Progenitor cell of endocrine pancreas (in vitro differentiated cells): Measurements from ENCODE around the gene RAB3C. TPM values are rescaled to one million over a fixed set of nuclear protein-coding genes. Genes with fewer than 3 reads are reported as not detected.
A peak's percentile ranks its signal among the peaks of the same experiment; 100 is the strongest.

Experiments used
- DNase-seq: peaks from one replicate; pipeline ENCODE4 v3.0.0; 2021; ENCODE audit warnings: low spot score; ENCODE audit not compliant: unreplicated experiment
- H3K27ac Mint-ChIP-seq: 2 replicates; pipeline ENCODE4 v1.8.0; 2021; ENCODE audit warnings: mild to moderate bottlenecking, moderate library complexity, mixed read lengths
- H3K27me3 Mint-ChIP-seq: 2 replicates; pipeline ENCODE4 v1.8.0; 2021; ENCODE audit warnings: mixed read lengths
- H3K36me3 Mint-ChIP-seq: 2 replicates; pipeline ENCODE4 v1.8.0; 2022; ENCODE audit warnings: mixed read lengths; ENCODE audit not compliant: insufficient read depth
- H3K4me1 Mint-ChIP-seq: 2 replicates; pipeline ENCODE4 v1.8.0; 2021; ENCODE audit warnings: low read depth, mixed read lengths
- H3K4me3 Mint-ChIP-seq: 2 replicates; pipeline ENCODE4 v1.8.0; 2021; ENCODE audit warnings: low read depth, mild to moderate bottlenecking, moderate library complexity, mixed read lengths
- H3K9me3 Mint-ChIP-seq: 2 replicates; pipeline ENCODE4 v1.8.0; 2021; ENCODE audit warnings: low read depth, mixed read lengths
- CTCF ChIP-seq: fragments of 200-600 bp; sonication (generic); IDR thresholded peaks from one replicate; pipeline ENCODE4 v1.5.0; 2021; ENCODE audit warnings: antibody characterized with exemption, mild to moderate bottlenecking; ENCODE audit not compliant: unreplicated experiment
- total RNA-seq: library from RNA; stranded (reverse); gene quantifications from 2 replicates; pipeline ENCODE4 v1.2.1, GENCODE V29; 2021

The RAB3C gene
- total RNA-seq, 1 donor from 2014 or later = 25.2 TPM

- no peak overlapping the region for H3K4me3 Mint-ChIP-seq
- H3K27me3 Mint-ChIP-seq = no peaks in the 10 kb centered on the region
- H3K27ac Mint-ChIP-seq = no peak overlapping the region
- no peak for TF ChIP-seq CTCF
- no peaks in the 10 kb centered on the region for H3K9me3 Mint-ChIP-seq
- peaks cover 19% of the 10 kb centered on the region for H3K4me1 Mint-ChIP-seq
- H3K36me3 Mint-ChIP-seq = no peaks in the 10 kb centered on the region
- no peak for DNase-seq
Observed at GRCh38 chr5:58857609-58858008, 274.7 kb downstream of the RAB3C start.

DNA sequence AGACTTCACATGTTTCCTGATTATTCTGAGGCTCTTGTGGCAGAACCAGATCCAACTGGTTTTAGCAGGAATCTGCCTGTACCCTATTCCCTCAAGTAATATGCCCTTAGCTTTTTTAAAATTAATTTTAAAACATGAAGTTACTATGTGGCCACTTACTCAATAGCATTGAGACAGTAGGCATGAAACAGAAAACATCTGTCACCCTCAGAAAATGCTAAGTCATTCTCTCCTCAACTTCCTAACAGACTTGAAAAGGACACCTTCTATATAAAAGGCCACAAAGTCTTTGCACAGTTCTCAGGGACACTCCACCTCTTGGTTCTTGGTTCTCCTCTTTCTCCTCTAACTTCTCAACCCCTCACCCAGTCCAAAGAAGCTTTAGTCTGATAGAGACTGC is 277.8 kb downstream of the RAB3C start:
- DNase-seq = no peak
- TF ChIP-seq CTCF = no peak
- H3K4me3 Mint-ChIP-seq = no peak overlapping the region
- no peaks in the 10 kb centered on the region for H3K36me3 Mint-ChIP-seq
- peaks cover 10% of the 10 kb centered on the region for H3K4me1 Mint-ChIP-seq
- no peaks in the 10 kb centered on the region for H3K9me3 Mint-ChIP-seq
- H3K27ac Mint-ChIP-seq = no peak overlapping the region
- H3K27me3 Mint-ChIP-seq = no peaks in the 10 kb centered on the region

DNA sequence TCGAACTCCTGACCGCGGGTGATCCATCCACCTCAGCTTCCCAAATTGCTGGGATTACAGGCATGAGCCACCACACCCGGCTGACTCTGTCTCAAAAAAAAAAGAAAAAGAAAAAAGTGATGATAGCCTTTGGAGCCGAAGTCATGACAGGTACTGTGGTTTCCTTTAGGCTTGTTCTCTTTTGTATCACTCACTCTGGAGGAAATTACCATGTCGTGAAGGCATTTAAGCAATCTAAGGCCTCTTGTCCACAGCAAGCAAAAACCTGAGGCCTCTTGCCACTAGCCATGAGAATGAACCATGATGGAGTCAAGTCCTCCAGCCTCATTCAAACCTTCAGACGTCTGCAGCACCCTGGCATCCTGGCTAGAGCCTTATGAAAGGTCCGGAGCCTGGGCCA is 286.1 kb downstream of the RAB3C start:
- DNase-seq = no peak
- Mint-ChIP-seq H3K4me1 (no peaks in the 10 kb centered on the region), H3K27ac (no peak overlapping the region), H3K4me3 (no peak overlapping the region), H3K27me3 (peaks cover 3% of the 10 kb centered on the region), H3K9me3 (no peaks in the 10 kb centered on the region), H3K36me3 (no peaks in the 10 kb centered on the region)
- no peak for TF ChIP-seq CTCF

- no peaks in the 10 kb centered on the region for H3K36me3 Mint-ChIP-seq
- H3K27me3 Mint-ChIP-seq = peaks cover 3% of the 10 kb centered on the region
- no peak overlapping the region for H3K27ac Mint-ChIP-seq
- H3K4me1 Mint-ChIP-seq = no peaks in the 10 kb centered on the region
- peak; percentile 80 for TF ChIP-seq CTCF
- H3K4me3 Mint-ChIP-seq = no peak overlapping the region
- no peak for DNase-seq
- no peaks in the 10 kb centered on the region for H3K9me3 Mint-ChIP-seq
Observed at GRCh38 chr5:58871648-58872242, 288.9 kb downstream of the RAB3C start.

DNA sequence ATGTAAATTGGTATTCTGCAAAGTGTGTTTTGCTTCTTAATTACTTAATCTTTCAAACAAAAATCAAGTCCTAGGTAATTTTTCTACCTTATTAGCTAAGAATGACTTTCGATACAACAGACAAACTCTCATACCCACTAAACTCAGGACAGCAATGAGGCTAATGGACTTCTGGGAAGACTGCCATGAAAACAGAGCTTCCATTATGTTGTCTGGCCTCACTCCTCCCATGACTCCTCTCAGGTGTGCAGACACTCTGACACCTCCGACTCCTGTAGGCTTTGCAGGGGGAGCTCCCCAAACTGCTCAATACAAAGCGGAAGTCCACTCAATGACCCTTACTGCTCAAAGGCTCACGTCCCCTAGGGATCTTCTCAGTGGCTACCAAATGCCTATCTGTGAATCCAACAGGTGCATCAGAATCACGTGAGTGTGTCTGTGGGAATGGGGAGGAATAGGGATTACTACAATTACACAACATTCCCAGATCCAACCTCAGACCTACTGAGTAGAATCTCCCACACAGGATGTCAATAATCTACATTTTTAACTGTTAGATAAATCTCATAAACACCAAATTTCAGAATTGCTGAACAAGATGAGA is 289.9 kb downstream of the RAB3C start:
- DNase-seq = no peak
- no peaks in the 10 kb centered on the region for H3K36me3 Mint-ChIP-seq
- no peaks in the 10 kb centered on the region for H3K9me3 Mint-ChIP-seq
- peaks cover 3% of the 10 kb centered on the region for H3K27me3 Mint-ChIP-seq
- no peaks in the 10 kb centered on the region for H3K4me1 Mint-ChIP-seq
- TF ChIP-seq CTCF = no peak
- no peak overlapping the region for H3K4me3 Mint-ChIP-seq
- no peak overlapping the region for H3K27ac Mint-ChIP-seq
